DND-41 (cell line): ENCODE results near the gene PDIK1L.
A peak's percentile ranks its signal among the peaks of the same experiment; 100 is the strongest.

Source experiments
- ATAC-seq: fragments of 200-7000 bp; cut with Tn5 transposase; 3 replicates; pipeline ENCODE4 v1.9.1; 2021; ENCODE audit warnings: low read depth; ENCODE audit not compliant: insufficient read depth
- DNase-seq: peaks from one replicate; pipeline ENCODE4 v3.0.0-alpha.2; 2020
- H2AFZ ChIP-seq: 2 replicates; pipeline ENCODE4 v1.6.0; 2012; ENCODE audit warnings: low read depth, low read length
- H3K27ac ChIP-seq: 2 replicates; pipeline ENCODE4 v1.5.1; 2012; ENCODE audit warnings: low read length, inconsistent platforms
- H3K27me3 ChIP-seq: fragments of 200-600 bp; sonication (generic); 2 replicates; pipeline ENCODE4 v1.6.0; 2012; ENCODE audit warnings: low read length, mild to moderate bottlenecking, inconsistent platforms; ENCODE audit not compliant: insufficient read depth, poor library complexity
- H3K36me3 ChIP-seq: 2 replicates; pipeline ENCODE4 v1.5.1; 2012; ENCODE audit warnings: low read length, inconsistent platforms; ENCODE audit not compliant: insufficient read depth
- H3K4me1 ChIP-seq: 2 replicates; pipeline ENCODE4 v1.5.1; 2012; ENCODE audit warnings: mild to moderate bottlenecking, low read length; ENCODE audit not compliant: insufficient read depth
- H3K4me2 ChIP-seq: 2 replicates; pipeline ENCODE4 v1.6.0; 2012; ENCODE audit warnings: mild to moderate bottlenecking, moderate library complexity, low read length, inconsistent platforms; ENCODE audit not compliant: insufficient read depth
- H3K4me3 ChIP-seq, 2 experiments: fragments of 200-600 bp in 1 of 2; shearing (Covaris generic) in 1 of 2; 2 replicates each; pipeline ENCODE4 v1.5.1; 2012 to 2016; ENCODE audit warnings: inconsistent platforms in 2 of 2, low read length in 2 of 2, mild to moderate bottlenecking in 2 of 2, low read depth in 1 of 2, moderate library complexity in 1 of 2
- H3K79me2 ChIP-seq: 2 replicates; pipeline ENCODE4 v1.6.0; 2012; ENCODE audit warnings: low read length, inconsistent platforms; ENCODE audit not compliant: insufficient read depth
- H3K9ac ChIP-seq: 2 replicates; pipeline ENCODE4 v1.6.0; 2012; ENCODE audit warnings: low read depth, mild to moderate bottlenecking, inconsistent platforms, low read length, moderate library complexity
- H3K9me3 ChIP-seq: 2 replicates; pipeline ENCODE4 v1.5.1; 2012; ENCODE audit warnings: low read length, moderate library complexity, mild to moderate bottlenecking, inconsistent platforms; ENCODE audit not compliant: insufficient read depth, severe bottlenecking
- H4K20me1 ChIP-seq: 2 replicates; pipeline ENCODE4 v1.6.0; 2012; ENCODE audit warnings: low read length; ENCODE audit not compliant: insufficient read depth
- EZH2 ChIP-seq: IDR thresholded peaks from 3 replicates; pipeline ENCODE4 v1.6.1; 2012; ENCODE audit warnings: borderline replicate concordance, low read depth, mild to moderate bottlenecking, moderate library complexity, low read length, inconsistent platforms; ENCODE audit not compliant: severe bottlenecking
- TF ChIP-seq, protein P1 (sequence below): IDR thresholded peaks from 2 replicates; pipeline ENCODE4 v1.5.1; 2012; ENCODE audit warnings: borderline replicate concordance, low read length, moderate library complexity, mild to moderate bottlenecking; ENCODE audit not compliant: poor library complexity, severe bottlenecking; ENCODE audit errors: extremely low read depth

Gene PDIK1L

DNA sequence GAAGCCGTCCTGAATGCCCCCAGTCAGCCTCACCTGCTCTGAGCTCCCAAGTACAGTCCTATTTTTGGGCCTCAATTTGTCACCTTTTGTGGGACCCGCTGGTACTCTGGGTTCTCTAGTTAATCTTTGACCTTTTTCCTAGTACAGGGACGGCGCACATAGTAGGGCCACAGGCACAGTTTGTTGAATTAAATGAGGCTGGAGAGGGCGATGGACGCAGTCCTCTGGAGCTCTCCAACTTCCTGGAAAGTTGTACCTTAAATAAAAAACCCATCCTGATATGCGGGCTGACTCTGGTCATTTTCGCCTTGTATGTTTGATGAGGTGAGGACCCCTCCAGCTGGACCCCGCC lies 52.0 kb downstream of the PDIK1L start:
- DNase-seq = no peak
- no peaks in the 10 kb centered on the region for H4K20me1 ChIP-seq

DNA sequence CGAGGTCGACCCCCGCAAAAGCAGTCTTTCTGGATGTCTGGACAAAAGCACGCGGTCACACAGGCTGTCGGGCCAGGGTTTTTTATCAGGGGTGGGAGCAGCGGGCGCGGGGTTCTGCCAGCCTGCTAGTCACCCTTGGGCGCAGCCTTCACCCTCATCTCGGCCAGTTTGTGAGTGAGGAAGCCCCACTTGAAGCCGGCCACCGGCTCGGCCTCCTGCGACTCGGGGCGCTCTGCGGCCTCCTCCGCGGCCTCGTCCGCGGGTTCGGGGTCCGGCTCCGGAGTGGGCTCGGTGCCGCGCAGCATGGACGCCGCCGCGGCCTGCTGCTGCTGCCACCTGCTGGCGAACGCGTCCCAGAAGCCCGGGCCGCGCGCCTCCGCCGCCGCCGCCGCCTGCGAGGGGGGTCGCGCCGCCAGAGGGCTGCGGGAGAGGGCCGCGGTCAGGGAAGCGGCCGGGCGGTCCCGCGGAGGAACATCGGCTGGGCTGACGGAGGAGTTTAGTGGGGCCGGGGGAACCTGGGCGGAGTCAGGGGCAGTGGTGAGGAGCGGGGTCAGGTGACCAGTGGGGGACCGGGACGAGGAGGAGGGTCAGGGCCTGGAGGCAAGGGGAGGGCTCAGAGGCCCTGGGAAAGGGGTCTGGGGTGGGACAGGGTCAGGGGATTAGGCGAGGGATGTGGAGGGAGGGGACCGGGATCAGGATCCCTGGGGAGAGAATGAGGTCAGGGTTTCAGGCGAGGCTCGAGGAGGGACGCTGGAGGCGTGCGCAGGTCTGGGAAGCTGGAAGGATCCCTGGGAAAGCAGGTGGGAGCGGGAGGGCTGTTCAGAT lies 52.6 kb downstream of the PDIK1L start:
- TF ChIP-seq, protein P1, sequence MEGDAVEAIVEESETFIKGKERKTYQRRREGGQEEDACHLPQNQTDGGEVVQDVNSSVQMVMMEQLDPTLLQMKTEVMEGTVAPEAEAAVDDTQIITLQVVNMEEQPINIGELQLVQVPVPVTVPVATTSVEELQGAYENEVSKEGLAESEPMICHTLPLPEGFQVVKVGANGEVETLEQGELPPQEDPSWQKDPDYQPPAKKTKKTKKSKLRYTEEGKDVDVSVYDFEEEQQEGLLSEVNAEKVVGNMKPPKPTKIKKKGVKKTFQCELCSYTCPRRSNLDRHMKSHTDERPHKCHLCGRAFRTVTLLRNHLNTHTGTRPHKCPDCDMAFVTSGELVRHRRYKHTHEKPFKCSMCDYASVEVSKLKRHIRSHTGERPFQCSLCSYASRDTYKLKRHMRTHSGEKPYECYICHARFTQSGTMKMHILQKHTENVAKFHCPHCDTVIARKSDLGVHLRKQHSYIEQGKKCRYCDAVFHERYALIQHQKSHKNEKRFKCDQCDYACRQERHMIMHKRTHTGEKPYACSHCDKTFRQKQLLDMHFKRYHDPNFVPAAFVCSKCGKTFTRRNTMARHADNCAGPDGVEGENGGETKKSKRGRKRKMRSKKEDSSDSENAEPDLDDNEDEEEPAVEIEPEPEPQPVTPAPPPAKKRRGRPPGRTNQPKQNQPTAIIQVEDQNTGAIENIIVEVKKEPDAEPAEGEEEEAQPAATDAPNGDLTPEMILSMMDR = peak; percentile 63
- TF ChIP-seq EZH2 = no peak
- Histone ChIP-seq H3K4me2 (peak overlapping the region; percentile 62), H3K4me3 (peak overlapping the region in 1 of 2 experiments; percentile 39; a peak in 2 of 4 replicates), H3K9ac (peak overlapping the region; percentile 26; the same call in 1 of the 2 replicates), H4K20me1 (no peaks in the 10 kb centered on the region), H3K9me3 (no peaks in the 10 kb centered on the region), H3K4me1 (peaks cover 7% of the 10 kb centered on the region), H3K36me3 (no peaks in the 10 kb centered on the region), H2AFZ (peak overlapping the region; percentile 53), H3K79me2 (no peaks in the 10 kb centered on the region), H3K27ac (no peak overlapping the region), H3K27me3 (peaks cover 37% of the 10 kb centered on the region)
- ATAC-seq (peak; percentile 86), DNase-seq (peak; percentile 45)

More for the DNA sequence above, 52.0 kb downstream of the PDIK1L start:
- Histone ChIP-seq H3K27ac (no peak overlapping the region), H3K4me1 (peaks cover 5% of the 10 kb centered on the region), H3K4me3 (peak overlapping the region in 1 of 2 experiments; percentile 39; a peak in 1 of 4 replicates), H3K27me3 (peaks cover 37% of the 10 kb centered on the region), H3K9ac (peak overlapping the region; percentile 26; the same call in 1 of the 2 replicates), H3K79me2 (no peaks in the 10 kb centered on the region), H3K4me2 (peak overlapping the region; percentile 62), H2AFZ (peak overlapping the region; percentile 50), H3K9me3 (no peaks in the 10 kb centered on the region), H3K36me3 (no peaks in the 10 kb centered on the region)
- no peak for ATAC-seq
- TF ChIP-seq, protein P1 = no peak
- TF ChIP-seq EZH2 = no peak

DNA sequence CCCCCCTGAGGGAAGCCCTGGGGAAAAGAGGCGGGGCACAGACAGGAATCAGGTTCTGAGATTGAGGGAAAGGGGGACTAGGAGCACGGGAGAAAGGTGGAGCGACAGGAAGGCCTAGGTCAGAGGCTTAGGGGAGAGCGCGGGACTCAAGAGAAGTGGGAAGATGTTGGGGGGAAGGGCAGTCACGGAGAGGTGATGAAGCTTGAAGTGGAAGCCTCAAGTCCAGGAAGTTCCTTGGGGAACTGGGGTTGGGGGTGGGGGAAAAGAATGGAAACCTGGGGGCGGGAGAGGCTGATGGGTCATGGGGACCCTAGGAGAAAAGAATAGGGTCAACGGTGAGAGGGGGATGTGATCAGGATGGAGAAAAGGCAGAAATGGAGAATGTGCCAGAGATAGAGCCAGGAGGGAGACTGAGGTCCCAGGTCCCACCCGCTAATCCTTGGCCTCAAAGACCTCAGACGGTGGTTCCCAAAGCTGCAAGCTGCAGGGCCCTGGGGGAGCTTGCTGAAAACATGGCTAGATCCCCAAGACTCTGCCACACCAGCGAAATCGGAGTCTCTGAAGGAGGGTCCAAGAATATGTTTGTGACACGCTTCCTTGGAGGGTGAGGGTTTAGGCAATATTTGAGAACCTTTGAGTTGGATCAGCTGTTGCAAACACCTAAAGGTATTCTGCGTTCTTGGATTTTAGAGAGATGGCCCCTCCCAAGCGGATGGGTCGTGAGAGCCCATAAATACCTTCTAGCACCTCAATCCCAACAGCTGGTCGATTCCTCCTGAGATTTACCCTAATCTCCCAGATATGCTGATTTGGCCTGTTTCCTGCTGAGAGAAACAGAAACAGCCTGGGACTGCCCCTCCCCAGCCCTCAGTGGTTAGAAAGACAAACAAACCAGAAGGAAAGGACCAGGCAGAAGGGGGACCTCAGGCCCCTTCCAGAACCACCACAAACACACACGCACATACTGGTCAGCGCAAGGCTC lies 53.5 kb downstream of the PDIK1L start:
- Histone ChIP-seq H3K9ac (no peak overlapping the region), H3K27ac (no peak overlapping the region), H4K20me1 (no peaks in the 10 kb centered on the region), H3K9me3 (no peaks in the 10 kb centered on the region), H3K4me2 (no peak overlapping the region), H3K4me1 (peaks cover 15% of the 10 kb centered on the region), H3K27me3 (peaks cover 37% of the 10 kb centered on the region), H3K79me2 (no peaks in the 10 kb centered on the region), H3K36me3 (no peaks in the 10 kb centered on the region; the same call in 1 of the 2 replicates), H2AFZ (no peak overlapping the region), H3K4me3 (no peak overlapping the region)
- ATAC-seq (no peak), DNase-seq (no peak)
- TF ChIP-seq, protein P1 = no peak
- no peak for TF ChIP-seq EZH2
